HCEC 1CT (cell line): ENCODE data around the gene HTRA2.
"Not testable (repeated sequence)": the region's sequence is repeated elsewhere in the genome, so short reads cannot be mapped to it uniquely, and the experiment has no call there.

Experiments used
- DNase-seq: peaks from one replicate; pipeline ENCODE4 v3.0.0-alpha.2; 2017

The HTRA2 gene

DNA sequence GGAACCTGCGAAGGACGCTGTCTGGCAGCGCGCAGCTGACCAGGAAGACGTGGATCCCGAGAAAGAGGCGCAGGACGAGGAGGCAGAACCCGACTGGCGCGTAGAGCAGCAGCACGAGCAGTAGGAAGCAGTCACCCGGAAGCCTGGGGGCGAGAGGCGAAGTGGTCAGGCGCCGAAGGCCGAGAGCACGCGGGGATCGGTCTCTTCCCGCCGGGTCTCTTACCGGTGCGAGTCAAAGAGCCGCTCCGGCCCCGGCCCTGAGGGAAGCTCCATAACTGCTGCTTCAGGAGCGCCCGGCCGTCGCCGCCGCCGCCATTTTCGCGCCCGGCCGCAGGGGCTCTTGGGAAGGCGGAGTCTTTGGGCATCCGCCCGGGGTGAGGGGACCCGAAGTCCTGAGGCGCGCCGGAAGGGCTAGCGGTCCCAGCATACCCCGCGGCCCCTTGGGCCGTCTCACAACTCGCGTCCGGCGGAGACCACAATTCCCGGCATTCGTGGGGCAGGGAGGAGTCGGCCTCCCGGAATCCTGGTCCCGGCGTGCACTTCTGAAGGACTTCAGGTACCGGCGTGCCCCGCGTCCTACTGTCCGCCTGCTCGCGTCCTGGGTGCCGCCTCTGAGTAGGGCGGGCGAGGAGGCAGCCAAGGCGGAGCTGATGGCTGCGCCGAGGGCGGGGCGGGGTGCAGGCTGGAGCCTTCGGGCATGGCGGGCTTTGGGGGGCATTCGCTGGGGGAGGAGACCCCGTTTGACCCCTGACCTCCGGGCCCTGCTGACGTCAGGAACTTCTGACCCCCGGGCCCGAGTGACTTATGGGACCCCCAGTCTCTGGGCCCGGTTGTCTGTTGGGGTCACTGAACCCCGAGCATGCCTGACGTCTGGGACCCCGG lies at the start of gene HTRA2, which contains the start of gene AUP1:
Gene HTRA2 (plus strand): TSS at position 577 of the 882 bp plus-strand sequence. CDS start 74 bp downstream, at position 651.
Gene AUP1 (minus strand): TSS at position 350 of the 882 bp plus-strand sequence. CDS start 77 bp downstream, at position 273.
- DNase-seq: peak; percentile 100

DNA sequence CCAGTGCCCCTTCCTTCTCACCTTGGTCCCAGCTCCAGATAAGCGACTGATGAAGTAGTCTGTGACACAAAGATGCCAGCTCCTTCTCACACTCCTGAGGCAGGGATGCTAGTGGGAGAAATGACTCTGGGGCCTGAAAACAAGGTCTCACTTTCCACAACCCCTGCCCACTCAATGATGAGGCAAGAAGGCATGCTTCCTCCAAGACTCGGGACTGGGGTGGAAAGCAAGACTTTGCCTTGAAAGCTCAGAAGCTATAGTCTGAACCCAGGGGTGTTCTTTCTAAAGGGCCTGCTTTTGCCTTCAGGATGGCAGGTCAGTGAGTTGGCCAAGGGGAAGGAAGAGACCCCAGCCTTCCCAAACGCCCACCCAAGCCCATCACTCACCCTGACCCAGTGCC lies 48.3 kb upstream of the HTRA2 start:
- no peak for DNase-seq

DNA sequence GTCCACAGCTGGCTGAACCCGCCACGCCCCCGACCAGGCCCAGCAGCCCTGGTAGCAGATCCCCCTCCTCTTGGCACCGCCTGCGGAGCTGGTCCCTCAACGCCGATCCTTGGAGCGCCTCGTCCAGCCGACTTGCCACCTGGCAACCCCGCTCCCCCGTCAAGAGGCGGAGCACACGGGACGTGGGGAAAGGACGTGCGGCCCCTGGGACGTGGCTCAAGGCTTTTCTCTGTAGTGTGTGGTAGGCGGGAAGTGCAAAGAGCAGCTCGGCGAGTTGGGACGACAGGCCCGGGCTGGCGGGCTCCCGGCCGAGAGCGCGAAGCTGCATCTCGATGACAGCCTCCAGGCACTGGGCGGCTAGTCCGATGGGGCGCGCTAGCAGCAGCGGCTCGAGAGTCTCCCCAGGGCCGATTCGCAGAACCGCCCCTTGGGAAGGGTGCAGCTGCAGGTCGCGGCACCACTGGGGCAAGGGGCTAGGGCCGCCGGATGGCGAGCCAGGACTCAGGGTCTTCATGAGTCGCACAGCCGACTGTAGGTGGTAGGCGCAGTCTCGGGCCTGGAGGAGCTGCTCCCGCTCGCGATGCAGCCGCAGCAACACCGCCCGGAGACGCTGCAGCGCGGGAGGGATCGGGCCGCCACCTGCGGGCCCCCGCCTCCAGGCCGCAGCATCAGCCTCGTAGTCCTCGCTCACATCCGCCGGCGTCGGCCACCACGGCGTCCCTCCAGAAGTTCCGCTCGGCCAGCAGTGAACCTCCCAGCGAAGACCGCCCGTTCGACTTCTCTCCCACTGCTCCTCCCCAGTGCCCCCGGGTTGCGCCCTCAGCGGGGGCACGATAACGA lies 47.6 kb upstream of the HTRA2 start:
- peak; percentile 43 for DNase-seq

DNA sequence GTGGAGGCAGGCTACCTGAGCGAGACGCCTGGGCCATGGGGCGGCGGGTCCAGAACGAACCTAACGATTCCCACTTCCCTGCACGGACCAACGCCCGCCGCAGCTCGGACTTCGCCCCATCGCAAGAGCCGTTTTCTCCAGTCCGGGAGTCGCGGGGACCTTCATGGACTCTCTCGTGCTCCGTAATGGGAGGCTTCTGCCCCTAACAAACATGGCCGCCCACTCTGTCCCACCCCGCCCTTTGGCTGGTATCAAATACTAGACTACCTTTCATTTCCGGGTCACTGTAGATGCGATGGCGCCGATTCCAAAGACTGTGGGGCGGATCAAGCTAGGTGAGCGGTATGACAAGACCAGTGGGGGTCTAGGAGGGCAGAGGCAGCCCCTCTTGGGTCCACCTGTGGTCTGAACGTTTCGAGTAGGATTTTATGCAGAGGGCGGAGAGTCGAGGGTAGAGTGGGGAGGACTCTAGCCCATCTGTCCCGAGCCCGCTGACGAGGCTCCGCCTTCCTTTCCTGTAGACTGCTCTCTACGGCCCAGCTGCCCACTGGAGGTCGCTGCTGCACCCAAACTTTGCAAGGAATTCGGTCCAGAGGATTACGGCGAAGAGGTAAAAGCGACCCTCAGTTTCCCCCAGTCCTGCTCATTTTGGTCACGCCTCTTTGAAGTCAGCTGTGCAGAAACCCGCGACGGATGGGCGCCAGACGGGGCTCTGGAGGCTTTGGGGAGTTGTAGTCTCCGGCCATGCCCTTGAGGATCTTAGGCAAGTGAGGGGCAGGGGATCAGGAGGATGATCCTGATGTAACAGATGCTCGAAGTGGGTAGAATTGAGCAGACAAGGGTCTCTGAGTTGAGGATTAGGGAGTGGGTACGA lies 46.7 kb upstream of the HTRA2 start, which contains the start of the genes CCDC142 and TTC31:
Gene CCDC142 (minus strand): TSS at position 198 of the 874 bp plus-strand sequence. CDS start 161 bp downstream, at position 37.
Gene TTC31 (plus strand): TSS at position 281 of the 874 bp plus-strand sequence. CDS start 15 bp downstream, at position 296.
- peak; percentile 96 for DNase-seq

DNA sequence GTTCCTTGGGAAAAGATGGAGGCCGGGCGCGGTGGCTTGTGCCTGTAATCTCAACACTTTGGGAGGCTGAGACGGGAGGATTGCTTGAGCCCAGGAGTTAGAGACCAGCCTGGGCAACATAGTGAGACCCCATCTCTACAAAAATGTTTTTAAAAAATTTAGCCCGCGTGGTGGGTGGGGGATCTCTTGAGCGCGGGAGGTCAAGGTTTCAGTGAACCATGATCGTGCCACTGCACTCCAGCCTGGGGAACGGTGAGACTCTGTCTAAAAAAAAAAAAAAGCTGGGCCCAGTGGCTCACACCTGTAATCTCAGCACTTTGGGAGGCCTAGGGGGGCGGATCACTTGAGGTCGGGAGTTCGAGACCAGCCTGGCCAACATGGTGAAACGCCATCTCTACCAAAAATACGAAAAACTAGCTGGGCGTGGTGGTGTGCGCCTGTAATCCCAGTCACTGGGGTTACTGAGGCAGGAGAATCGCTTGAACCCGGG lies 46.0 kb upstream of the HTRA2 start:
- DNase-seq: not testable (repeated sequence)

DNA sequence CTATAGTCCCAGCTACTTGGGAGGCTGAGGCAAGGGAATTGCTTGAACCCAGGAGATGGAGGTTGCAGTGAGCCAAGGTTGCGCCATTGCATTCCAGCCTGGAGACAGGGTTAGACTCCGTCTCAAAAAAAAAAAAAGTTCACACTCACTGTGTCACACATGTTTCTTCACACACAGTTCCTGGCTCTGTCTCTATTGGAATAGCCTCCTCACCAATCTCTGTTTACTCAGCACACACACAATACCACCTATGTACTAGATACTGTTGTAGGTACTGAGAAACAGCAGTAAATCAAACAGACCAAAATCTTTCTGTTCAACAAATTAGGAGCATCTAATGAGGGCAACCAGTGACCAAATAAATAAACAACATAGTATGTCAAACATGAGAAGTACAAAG lies 43.6 kb upstream of the HTRA2 start:
- no peak for DNase-seq

DNA sequence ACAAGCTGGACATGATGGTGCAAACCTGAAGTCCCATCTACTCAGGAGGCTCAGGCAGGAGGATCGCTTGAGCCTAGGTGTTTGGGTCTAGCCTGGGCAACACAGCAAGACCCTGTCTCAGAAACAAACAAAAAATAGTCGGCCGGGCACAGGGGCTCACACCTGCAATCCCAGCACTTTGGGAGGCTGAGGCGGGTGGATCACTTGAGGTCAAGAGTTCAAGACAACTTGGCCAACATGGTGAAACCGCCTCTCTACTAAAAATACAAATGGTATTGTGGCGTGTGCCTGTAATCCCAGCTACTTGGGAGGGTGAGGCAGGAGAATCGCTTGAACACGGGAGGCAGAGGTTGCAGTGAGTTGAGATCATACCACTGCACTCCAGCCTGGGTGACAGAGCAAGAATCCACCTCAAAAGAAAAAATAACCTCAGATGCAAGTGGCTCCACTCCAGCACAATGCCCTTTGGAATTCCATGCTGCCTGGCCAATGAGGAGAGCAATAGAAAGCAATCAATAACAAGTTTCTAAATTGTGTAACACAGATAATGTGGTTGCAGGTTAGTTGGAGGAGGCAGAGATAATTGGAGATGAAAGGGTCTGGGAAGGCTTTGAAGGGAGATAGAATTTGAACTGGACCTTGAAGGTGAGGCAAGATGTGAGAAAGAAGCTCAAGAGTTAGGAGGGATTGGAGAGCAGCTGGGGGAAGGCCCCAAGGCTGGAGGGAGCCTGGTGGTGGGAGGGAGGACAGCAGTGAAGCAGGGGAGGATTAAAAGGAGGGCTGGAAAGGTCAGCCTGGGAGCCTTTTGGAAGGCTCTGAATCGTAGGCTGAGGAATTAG lies 40.9 kb upstream of the HTRA2 start:
- DNase-seq: no peak

DNA sequence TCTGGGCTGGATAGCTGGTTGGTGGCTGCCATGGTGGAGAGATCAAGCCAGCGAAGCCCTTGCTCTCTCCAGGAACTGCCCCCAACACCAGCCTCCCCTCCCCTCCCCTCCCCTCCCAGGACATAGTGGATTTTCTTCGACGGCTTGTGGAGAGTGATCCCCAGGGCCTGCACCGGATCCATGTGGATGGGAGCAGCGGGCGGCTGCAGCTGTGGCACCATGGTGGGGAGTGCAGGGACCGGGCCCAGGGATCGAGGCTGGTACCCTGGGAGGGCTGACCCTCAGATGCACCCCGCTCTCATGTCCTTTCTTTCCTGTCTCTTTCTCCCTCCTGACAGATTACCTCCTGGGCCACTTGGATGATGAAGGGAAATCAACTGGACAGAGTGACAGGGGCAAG lies 39.8 kb upstream of the HTRA2 start:
- no peak for DNase-seq

DNA sequence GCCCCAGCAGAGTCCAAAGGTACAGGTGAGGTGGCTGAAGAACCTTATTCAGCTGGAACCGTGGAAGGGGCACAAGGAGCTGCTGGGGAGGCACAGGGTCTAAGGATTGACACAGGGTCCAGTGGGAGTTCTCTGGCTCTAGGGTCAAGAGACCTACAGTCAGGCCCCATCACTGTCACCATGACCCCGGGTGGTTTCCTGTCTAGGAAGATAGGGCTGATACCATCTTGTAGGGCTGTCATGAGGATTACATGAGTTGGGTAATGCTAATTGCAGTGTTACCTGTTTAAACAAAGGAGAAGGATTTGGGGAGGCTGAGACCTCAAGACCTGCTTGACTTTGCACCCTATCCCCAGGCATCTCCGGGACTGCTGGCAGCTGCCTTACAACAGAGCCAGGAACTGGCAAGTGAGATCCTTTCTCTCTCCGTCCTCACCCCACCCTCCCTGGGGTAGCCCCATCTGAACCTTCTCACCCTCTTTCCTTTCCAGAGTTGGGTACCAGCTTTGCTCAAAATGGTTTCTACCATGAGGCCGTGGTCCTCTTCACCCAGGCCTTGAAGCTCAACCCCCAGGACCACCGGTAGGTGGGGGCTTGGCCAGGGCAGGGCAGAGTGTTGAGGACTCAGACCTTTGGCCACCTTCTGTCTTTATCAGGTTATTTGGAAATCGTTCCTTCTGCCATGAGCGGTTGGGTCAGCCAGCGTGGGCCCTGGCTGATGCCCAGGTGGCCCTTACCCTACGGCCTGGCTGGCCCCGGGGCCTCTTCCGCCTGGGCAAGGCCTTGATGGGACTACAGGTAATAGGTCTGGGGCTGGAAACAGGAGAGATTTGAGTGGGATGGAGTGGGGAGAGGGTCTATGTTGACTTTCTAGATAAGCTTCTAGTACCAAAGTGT lies 37.8 kb upstream of the HTRA2 start:
- DNase-seq: no peak

DNA sequence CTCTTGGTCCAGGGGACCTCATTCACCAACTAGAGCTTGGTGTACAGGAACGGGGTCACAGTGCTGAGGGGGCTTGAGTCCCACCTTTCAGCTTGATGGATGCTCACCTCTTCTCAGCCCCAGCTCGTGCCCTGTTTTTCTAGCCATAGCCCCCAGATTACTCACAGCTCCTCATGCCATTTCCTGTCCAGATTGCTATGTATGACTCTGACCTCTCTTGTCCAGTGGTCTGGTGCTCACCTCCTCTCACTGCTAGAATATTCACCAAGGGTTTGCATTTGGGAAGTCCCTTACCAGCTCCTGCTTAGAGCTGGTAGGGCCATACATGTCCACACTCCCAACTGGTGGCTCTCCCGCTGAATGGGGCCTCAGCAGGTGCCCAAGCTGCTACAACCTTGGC lies 36.2 kb upstream of the HTRA2 start:
- peak; percentile 36 for DNase-seq

DNA sequence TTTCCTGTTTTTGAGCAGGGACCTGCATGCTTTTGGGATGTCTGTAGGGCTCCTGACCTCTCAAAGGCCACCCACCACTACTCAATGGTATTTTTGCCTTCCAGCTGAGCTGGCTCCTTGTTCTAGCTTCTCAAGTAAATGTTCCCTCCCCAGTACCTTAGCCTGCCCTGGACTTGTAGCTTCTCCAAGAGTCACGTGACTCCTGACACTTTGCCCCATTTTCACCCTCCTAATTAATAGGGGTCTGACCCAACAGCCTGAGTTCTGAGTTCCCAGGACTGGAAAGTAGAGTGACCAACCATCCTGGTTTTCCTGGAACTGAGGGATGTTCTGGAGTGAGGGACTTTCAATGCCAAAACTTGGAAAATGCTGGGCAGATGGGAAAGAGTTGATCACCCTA lies 34.3 kb upstream of the HTRA2 start:
- DNase-seq: no peak

DNA sequence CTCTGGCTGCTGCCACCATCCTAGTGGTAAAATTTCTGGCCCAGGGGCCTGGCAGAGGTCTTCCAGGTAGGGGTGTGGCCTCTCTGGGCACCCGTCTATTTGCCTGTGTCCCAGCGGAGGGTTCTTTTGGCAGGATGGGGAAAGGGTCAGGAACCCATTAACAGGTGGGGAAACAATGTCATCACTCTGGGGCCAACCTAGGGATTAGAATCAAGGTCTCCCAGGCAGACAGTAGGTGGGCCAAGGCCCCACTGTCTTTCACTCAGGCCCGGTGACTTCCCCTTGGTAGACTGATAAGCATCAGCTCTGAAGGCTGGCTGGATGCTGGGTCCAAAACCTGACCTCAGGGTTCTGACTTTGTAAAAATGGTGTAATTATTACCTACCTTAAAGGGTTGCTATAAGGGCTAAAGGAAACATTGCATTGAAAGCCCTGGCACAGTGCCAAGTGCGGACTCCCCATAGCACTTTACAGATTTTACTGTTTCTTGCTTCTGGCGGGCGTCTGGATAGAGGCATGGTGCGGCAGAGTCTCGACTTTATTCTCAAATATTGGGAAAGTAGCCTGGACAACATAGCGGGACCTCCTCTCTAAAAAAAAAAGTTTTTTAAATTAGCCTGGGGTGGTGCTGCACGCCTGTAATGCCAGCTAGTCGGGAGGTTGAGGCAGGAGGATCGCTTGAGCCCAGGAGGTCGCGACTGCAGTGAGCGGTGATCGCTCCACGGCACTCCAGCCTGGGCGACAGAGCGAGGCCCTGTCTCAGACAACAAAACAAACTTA lies 32.5 kb upstream of the HTRA2 start:
- DNase-seq: no peak

DNA sequence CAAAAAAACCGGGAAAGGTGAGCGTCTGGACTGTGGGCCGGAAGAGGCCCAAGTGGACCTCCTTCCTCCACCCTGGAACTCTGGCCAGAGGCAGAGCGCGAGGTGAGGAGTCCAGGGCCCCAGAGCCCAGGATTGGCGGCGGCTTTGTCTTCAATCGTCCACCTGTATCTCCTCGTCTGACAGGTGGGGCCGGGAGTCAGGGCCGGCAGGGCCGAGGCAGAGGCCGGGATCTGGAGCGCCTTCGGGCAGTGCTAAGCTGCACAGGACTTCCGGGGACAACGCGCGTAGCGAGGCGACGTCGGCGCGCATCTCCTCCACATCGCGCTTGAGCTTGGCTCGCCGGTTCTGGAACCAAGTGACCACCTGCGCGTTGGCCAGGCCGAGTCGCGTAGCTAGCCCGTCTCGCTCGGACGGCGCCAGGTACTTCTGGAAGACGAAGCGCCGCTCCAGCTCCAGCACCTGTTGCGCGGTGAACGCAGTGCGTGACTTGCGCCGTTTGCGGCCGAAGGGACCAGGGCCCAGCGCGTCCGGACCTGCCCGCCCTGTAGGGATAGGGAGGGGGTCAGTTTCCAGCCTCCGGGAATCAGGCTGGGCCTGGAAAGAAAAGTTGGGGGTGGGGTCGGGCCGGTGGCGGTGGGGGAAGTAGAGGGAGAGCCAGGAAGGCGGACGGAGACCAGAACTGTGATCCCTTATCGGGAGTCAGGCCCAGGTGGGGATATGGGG lies 31.8 kb upstream of the HTRA2 start:
- DNase-seq: no peak

DNA sequence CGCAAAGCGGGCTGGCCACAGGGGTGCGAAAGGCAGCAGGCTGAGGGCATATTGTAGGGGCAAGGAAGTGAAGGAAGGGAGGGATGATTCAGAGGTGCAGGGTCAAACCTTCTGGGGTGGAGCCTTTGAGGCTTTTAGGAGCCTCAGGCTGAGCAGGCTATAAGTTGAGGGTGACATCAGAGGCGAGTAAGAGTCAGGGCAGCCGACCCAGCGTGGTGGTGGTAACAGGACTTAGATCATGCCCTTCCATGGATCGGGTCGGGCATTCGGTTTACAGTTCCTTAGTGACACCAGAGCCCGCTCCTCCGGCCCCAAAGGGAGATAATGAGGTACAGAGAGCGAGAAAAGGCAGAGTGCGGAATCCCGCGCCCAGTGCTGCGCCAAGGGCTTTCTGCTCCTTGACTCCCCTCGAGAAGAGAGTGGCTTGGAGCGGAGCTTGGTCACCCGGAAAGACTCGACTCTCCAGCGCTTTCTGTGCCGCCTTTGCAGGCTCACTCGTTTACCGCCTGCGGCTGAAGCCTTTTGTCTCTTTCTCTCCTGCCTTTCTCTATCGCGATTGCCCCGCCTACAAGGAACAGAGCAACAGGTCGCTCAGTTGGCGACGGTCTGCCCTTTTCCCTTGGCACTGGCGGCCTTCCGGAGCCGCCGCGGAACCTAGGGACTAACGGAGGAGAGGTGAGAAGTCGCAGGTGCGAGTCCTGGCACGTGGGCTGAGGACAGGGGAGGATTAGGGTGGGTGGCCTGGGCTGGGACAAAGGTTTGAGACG lies 31.1 kb upstream of the HTRA2 start:
- DNase-seq: peak; percentile 75

DNA sequence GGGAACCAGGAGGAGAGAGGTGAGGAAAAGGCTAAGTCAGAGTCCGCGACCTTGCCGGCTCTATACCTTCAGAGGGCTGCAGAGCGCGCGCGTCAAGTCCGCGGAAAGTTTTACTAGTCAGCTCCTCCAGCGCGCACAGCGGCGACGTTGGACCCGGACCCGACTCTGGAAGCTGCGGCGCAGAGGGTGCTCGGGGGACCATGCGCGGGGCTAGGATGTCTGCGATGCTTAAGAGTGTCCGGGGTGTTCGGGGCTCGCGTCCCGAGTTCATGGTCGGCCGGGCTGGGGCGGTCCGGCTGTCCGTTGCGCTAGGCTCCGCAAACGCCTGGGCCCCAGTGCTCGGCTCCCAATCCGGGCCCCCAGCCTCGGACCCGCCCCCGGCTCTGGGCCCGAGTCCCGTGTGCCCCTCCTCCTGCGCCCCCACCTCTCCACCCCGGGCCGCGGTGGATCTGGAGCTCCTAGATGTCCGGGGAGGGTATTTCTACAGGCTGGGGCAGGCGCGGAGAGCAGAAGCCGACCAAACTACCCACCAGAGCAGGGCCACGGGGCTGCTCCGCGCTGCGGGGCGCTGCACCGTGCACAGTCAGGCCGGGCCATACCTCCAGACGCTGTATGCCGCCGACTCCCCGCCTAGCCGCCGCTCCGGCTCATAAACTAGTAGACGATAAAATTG lies 30.3 kb upstream of the HTRA2 start, which contains the start of gene LBX2:
Gene LBX2 (minus strand): TSS at position 337 of the 673 bp plus-strand sequence. CDS start 66 bp downstream, at position 271.
- no peak for DNase-seq

DNA sequence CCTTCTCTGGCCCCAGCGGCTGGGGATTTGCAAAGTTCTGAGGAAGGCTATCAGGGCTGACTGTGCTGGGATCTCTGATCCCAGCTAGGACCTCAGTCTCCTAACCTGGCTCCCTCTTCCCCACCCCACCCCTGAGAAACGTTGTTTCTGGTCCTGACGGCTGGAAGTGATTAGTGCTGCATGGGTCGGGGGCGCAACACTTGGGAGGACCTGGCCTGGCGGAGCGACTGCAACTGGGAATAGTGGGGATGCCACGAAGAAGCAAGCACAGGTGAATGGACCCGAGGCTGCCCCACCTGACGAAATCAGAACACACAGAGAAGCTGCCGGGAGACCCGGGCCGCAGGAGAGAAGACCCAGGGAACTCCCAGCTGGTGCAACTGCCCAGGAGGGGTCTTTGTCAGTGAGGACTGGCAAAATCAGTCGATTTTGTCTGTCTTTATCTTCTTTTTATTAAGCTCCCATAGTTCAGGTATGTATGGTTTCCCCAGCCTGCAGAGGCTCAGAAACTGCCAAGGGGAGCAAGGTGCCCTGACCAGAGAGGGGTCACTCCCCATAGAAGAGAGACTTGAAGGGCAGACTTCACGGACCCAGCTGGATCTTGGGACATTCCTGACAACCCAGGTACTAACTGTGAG lies 29.7 kb upstream of the HTRA2 start:
- no peak for DNase-seq

DNA sequence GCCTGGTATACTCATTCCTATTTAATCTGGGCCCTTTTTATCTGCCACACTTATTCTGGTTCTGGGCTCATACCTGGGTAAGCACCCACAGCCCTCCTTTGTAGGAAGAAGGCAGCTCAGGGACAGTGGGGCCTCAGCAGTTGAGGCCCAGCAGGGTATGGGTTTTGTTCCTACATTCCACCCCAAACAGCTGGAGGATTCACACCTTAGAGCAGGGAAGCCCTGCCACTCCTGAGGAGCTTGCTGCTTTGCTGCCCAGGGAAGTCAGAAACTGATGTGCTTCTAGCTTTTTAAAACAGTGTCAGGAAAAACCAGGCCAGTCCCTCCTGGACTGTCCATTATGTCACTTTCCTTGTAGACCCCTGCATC lies 29.2 kb upstream of the HTRA2 start:
- DNase-seq: no peak
